ENCODE measurements around the gene OSBPL1A.

DNA sequence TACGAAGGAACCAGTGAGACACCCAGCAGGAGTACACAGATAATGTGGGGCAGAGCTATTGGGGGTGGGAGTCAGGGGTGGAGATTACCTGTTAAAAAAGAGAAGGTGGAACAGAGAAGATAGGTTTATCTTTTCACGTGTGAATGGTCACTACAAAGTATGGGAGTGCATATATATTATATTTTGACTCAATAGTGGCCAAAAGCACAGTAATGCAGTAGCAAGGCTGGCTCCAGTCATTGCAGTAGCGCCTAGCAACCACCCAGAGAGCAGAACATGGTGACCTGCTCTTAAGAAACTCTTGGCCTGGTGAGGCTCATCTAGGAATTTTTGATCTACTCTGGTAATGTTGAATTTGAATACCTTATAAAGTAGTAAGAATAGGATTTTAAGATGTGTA is 29.9 kb upstream of the OSBPL1A start:
- TF ChIP-seq EP300 (IDR thresholded peaks at IDR 0.05; ENCODE audit: borderline replicate concordance in 1 of 2, control insufficient read depth in 1 of 2, low read depth in 2 of 2, low read length in 2 of 2) (no peak), CTCF (IDR thresholded peaks at IDR 0.05 in 2 of 3, conservative IDR thresholded peaks at IDR 0.05 in 1 of 3; ENCODE audit: control insufficient read depth in 2 of 3, extremely low read depth in 1 of 3, insufficient read depth in 1 of 3, low read depth in 3 of 3, low read length in 3 of 3) (no peak), MTA2 (IDR thresholded peaks at IDR 0.05; ENCODE audit: low read depth) (no peak), BCL11A (IDR thresholded peaks at IDR 0.05; ENCODE audit: low read depth, low read length) (no peak), KAT2A (conservative IDR thresholded peaks at IDR 0.05; ENCODE audit: control insufficient read depth, low read depth, low read length) (no peak), RAD21 (IDR thresholded peaks at IDR 0.05; ENCODE audit: insufficient read depth, low read depth, low read length) (no peak), EGR1 (IDR thresholded peaks at IDR 0.05; ENCODE audit: borderline replicate concordance in 1 of 2, low read depth in 2 of 2, low read length in 2 of 2) (no peak), USF1 (IDR thresholded peaks at IDR 0.05; ENCODE audit: borderline replicate concordance, extremely low read length, insufficient read depth, low read depth, low read length) (no peak), SIX5 (IDR thresholded peaks at IDR 0.05; ENCODE audit: low read depth, low read length, severe bottlenecking) (no peak), CHD2 (IDR thresholded peaks at IDR 0.05; ENCODE audit: borderline replicate concordance, low read depth, low read length) (no peak), NRF1 (conservative IDR thresholded peaks at IDR 0.05; ENCODE audit: low read depth, low read length) (no peak), ZNF384 (IDR thresholded peaks at IDR 0.05; ENCODE audit: borderline replicate concordance, low read depth, low read length) (no peak)
- TF ChIP-seq, protein P1, sequence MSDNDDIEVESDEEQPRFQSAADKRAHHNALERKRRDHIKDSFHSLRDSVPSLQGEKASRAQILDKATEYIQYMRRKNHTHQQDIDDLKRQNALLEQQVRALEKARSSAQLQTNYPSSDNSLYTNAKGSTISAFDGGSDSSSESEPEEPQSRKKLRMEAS (IDR thresholded peaks at IDR 0.05; ENCODE audit: low read depth, low read length): no peak
- TF ChIP-seq, protein P2, sequence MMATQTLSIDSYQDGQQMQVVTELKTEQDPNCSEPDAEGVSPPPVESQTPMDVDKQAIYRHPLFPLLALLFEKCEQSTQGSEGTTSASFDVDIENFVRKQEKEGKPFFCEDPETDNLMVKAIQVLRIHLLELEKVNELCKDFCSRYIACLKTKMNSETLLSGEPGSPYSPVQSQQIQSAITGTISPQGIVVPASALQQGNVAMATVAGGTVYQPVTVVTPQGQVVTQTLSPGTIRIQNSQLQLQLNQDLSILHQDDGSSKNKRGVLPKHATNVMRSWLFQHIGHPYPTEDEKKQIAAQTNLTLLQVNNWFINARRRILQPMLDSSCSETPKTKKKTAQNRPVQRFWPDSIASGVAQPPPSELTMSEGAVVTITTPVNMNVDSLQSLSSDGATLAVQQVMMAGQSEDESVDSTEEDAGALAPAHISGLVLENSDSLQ (IDR thresholded peaks at IDR 0.05): no peak
